Endodermal cell (in vitro differentiated cells): ENCODE measurements around the gene RALGAPA2. TPM values are rescaled to one million over a fixed set of nuclear protein-coding genes. Genes with fewer than 3 reads are reported as not detected.

ENCODE experiments used
- DNase-seq: peaks from one replicate; pipeline ENCODE4 v3.0.0-alpha.2; 2017
- H3K27ac ChIP-seq: 2 replicates; pipeline ENCODE4 v1.5.1; 2013; ENCODE audit warnings: mild to moderate bottlenecking, low read depth, low read length, moderate library complexity
- H3K27me3 ChIP-seq: 2 replicates; pipeline ENCODE4 v1.6.1; 2013; ENCODE audit warnings: mild to moderate bottlenecking, low read length, moderate library complexity; ENCODE audit not compliant: insufficient read depth, control insufficient read depth, poor library complexity, severe bottlenecking
- H3K36me3 ChIP-seq: 2 replicates; pipeline ENCODE4 v1.7.0; 2013; ENCODE audit warnings: mild to moderate bottlenecking, low read length, moderate library complexity; ENCODE audit not compliant: control insufficient read depth, insufficient read depth
- H3K4me1 ChIP-seq: one replicate; pipeline ENCODE4 v1.7.0; 2013; ENCODE audit warnings: low read length; ENCODE audit not compliant: control insufficient read depth, insufficient read depth
- H3K4me3 ChIP-seq: 2 replicates; pipeline ENCODE4 v1.5.1; 2013; ENCODE audit warnings: mild to moderate bottlenecking, low read length, moderate library complexity
- H3K9ac ChIP-seq: 2 replicates; pipeline ENCODE4 v1.6.1; 2013; ENCODE audit warnings: mild to moderate bottlenecking, low read length, moderate library complexity; ENCODE audit not compliant: poor library complexity, severe bottlenecking; ENCODE audit errors: extremely low read depth
- H3K9me3 ChIP-seq: 2 replicates; pipeline ENCODE4 v1.6.1; 2013; ENCODE audit warnings: mild to moderate bottlenecking, low read length, moderate library complexity; ENCODE audit not compliant: control insufficient read depth
- H3K27ac Mint-ChIP-seq: 2 replicates; pipeline ENCODE4 v1.8.0; 2020; ENCODE audit warnings: mixed read lengths
- H3K27me3 Mint-ChIP-seq: 2 replicates; pipeline ENCODE4 v1.8.0; 2021; ENCODE audit warnings: mild to moderate bottlenecking, mixed read lengths; ENCODE audit not compliant: insufficient read depth
- H3K36me3 Mint-ChIP-seq: 2 replicates; pipeline ENCODE4 v1.8.0; 2020; ENCODE audit warnings: low read depth, mixed read lengths
- H3K4me1 Mint-ChIP-seq: 2 replicates; pipeline ENCODE4 v1.8.0; 2020; ENCODE audit warnings: mixed read lengths
- H3K4me3 Mint-ChIP-seq: 2 replicates; pipeline ENCODE4 v1.8.0; 2020; ENCODE audit warnings: mild to moderate bottlenecking, moderate library complexity, mixed read lengths
- H3K9me3 Mint-ChIP-seq: 2 replicates; pipeline ENCODE4 v1.8.0; 2020; ENCODE audit warnings: mild to moderate bottlenecking, mixed read lengths
- CTCF ChIP-seq: fragments of 200-600 bp; sonication (generic); conservative IDR thresholded peaks from 2 replicates; pipeline ENCODE4 v1.5.0; 2021; ENCODE audit warnings: antibody characterized with exemption, mild to moderate bottlenecking
- WGBS, 2 experiments: methylation state at CpG; one replicate each; pipeline versions ENCODE4 v1.1.5 to v1.1.7; 2013; ENCODE audit warnings: missing lambda C conversion rate in 2 of 2, mixed read lengths in 1 of 2; ENCODE audit not compliant: insufficient coverage in 1 of 2, insufficient read length in 1 of 2; 5-methylcytosine and 5-hydroxymethylcytosine counted together
- total RNA-seq, 2 donors: library from RNA; stranded (reverse); fragmentation: NEBNext Ultra II Directional in 1 of 2; extraction: Animal tissue kit (Norgen Biotek cat#: 25700) in 1 of 2; gene quantifications; 2 replicates in 1 of 2; 3 replicates in 1 of 2; pipeline ENCODE4 v1.2.1, GENCODE V29; 2021

RALGAPA2 gene
- total RNA-seq, 2 donors from 2014 or later, result 19.5 to 24.6 TPM

GRCh38 chr20:20503777-20504530 lies 208.5 kb downstream of the RALGAPA2 start:
- H3K9ac ChIP-seq, result no peak overlapping the region
- H3K4me3 ChIP-seq, result no peak overlapping the region
- Mint-ChIP-seq H3K27me3 (no peaks in the 10 kb centered on the region), H3K27ac (no peak overlapping the region), H3K9me3 (no peaks in the 10 kb centered on the region), H3K4me3 (no peak overlapping the region), H3K36me3 (peaks cover 19% of the 10 kb centered on the region), H3K4me1 (peaks cover under 1% of the 10 kb centered on the region)
- peaks cover 21% of the 10 kb centered on the region for H3K36me3 ChIP-seq
- no peak overlapping the region for H3K27ac ChIP-seq
- H3K27me3 ChIP-seq, result no peaks in the 10 kb centered on the region
- TF ChIP-seq CTCF, result no peak
- no peaks in the 10 kb centered on the region for H3K9me3 ChIP-seq
- no peaks in the 10 kb centered on the region for H3K4me1 ChIP-seq
- no peak for DNase-seq
- WGBS, 2 experiments, result 94 to 100% methylated on average over 2 to 7 of the region's 7 CpGs

GRCh38 chr20:20501128-20501527 lies 211.3 kb downstream of the RALGAPA2 start:
- no peaks in the 10 kb centered on the region for H3K27me3 Mint-ChIP-seq
- Histone ChIP-seq H3K27me3 (no peaks in the 10 kb centered on the region), H3K4me3 (no peak overlapping the region), H3K9ac (no peak overlapping the region), H3K4me1 (no peaks in the 10 kb centered on the region), H3K36me3 (peaks cover 21% of the 10 kb centered on the region), H3K27ac (no peak overlapping the region), H3K9me3 (no peaks in the 10 kb centered on the region)
- H3K9me3 Mint-ChIP-seq, result no peaks in the 10 kb centered on the region
- no peak for TF ChIP-seq CTCF
- peaks cover 5% of the 10 kb centered on the region for H3K4me1 Mint-ChIP-seq
- H3K27ac Mint-ChIP-seq, result no peak overlapping the region
- no peak overlapping the region for H3K4me3 Mint-ChIP-seq
- DNase-seq, result no peak
- WGBS, 2 experiments, result 86 to 92% methylated on average over 1 to 2 of the region's 2 CpGs
- H3K36me3 Mint-ChIP-seq, result peaks cover 19% of the 10 kb centered on the region

- no peak overlapping the region for H3K4me3 Mint-ChIP-seq
- no peaks in the 10 kb centered on the region for H3K27me3 Mint-ChIP-seq
- no peaks in the 10 kb centered on the region for H3K4me1 ChIP-seq
- no peaks in the 10 kb centered on the region for H3K9me3 Mint-ChIP-seq
- H3K36me3 Mint-ChIP-seq, result peaks cover 19% of the 10 kb centered on the region
- no peak overlapping the region for H3K9ac ChIP-seq
- no peaks in the 10 kb centered on the region for H3K9me3 ChIP-seq
- peaks cover 21% of the 10 kb centered on the region for H3K36me3 ChIP-seq
- H3K4me1 Mint-ChIP-seq, result peaks cover 5% of the 10 kb centered on the region
- 83 to 93% methylated on average over 1 of the region's 1 CpG for WGBS, 2 experiments
- no peak for DNase-seq
- H3K4me3 ChIP-seq, result no peak overlapping the region
- no peak overlapping the region for H3K27ac Mint-ChIP-seq
- no peaks in the 10 kb centered on the region for H3K27me3 ChIP-seq
- H3K27ac ChIP-seq, result no peak overlapping the region
- TF ChIP-seq CTCF, result no peak
Measured at GRCh38 chr20:20500312-20500711, 212.1 kb downstream of the RALGAPA2 start.
